Activated B cell treated with CpG ODN at 0.5 μM for 24 hours (primary cell): ENCODE measurements around the gene CXCR2. TPM values are rescaled to one million over a fixed set of nuclear protein-coding genes. Genes with fewer than 3 reads are reported as not detected.

Experiments
- ATAC-seq: fragments of 200-7000 bp; cut with Tn5 transposase; one replicate; pipeline ENCODE4 v1.10.0; 2021; ENCODE audit warnings: low read depth, mild to moderate bottlenecking, moderate library complexity
- CTCF ChIA-PET: fragments of 350-600 bp; sonication (Branson Sonifier 250); formaldehyde crosslinking; loops from one replicate; lab custom pipeline; 2021; ENCODE audit warnings: antibody characterized with exemption; lab: Charles Lee
- POLR2A ChIA-PET: fragments of 350-600 bp; sonication (Branson Sonifier 250); formaldehyde crosslinking; loops from one replicate; lab custom pipeline; 2021; ENCODE audit warnings: antibody characterized with exemption; lab: Charles Lee
- DNase-seq: peaks from one replicate; pipeline ENCODE4 v3.0.0; 2022
- H3K27ac Mint-ChIP-seq: one replicate; pipeline ENCODE4 v1.8.0; 2020; ENCODE audit warnings: mixed read lengths
- H3K27me3 Mint-ChIP-seq: one replicate; pipeline ENCODE4 v1.8.0; 2021; ENCODE audit warnings: mixed read lengths
- H3K36me3 Mint-ChIP-seq: one replicate; pipeline ENCODE4 v1.8.0; 2021; ENCODE audit warnings: low read depth, mixed read lengths
- H3K4me1 Mint-ChIP-seq: one replicate; pipeline ENCODE4 v1.8.0; 2021; ENCODE audit warnings: mixed read lengths
- H3K4me3 Mint-ChIP-seq: one replicate; pipeline ENCODE4 v1.8.0; 2020; ENCODE audit warnings: mild to moderate bottlenecking, mixed read lengths
- H3K9me3 Mint-ChIP-seq: one replicate; pipeline ENCODE4 v1.8.0; 2020; ENCODE audit warnings: mixed read lengths
- CTCF ChIP-seq: fragments of 200-600 bp; IDR thresholded peaks from one replicate; pipeline ENCODE4 v1.8.0; 2022; ENCODE audit warnings: antibody characterized with exemption, mild to moderate bottlenecking
- intact Hi-C: fragments of 100-400 bp; cut with micrococcal nuclease; formaldehyde crosslinking; loops from one replicate; pipeline ENCODE4 v1.15.1; 2024
- total RNA-seq: library from RNA; stranded (reverse); gene quantifications from 2 replicates; pipeline ENCODE4 v1.2.3, GENCODE V29; 2022

The CXCR2 gene
- total RNA-seq, 1 donor from 2014 or later = not detected

- TF ChIP-seq CTCF = no peak
- intact Hi-C loops = no loop called here
- ATAC-seq (no peak), DNase-seq (no peak)
- Mint-ChIP-seq H3K36me3 (no peaks in the 10 kb centered on the region), H3K4me1 (peaks cover 8% of the 10 kb centered on the region), H3K27me3 (peaks cover 37% of the 10 kb centered on the region), H3K9me3 (peaks cover 16% of the 10 kb centered on the region), H3K27ac (no peak overlapping the region), H3K4me3 (no peak overlapping the region)
- ChIA-PET CTCF (no interaction called here), POLR2A (no interaction called here)
These were observed 733 bp upstream of the CXCR2 start for GRCh38 chr2:218125095-218125494.

GRCh38 chr2:218127929-218128455 lies 2.2 kb downstream of the CXCR2 start:
- ChIA-PET POLR2A (no interaction called here), CTCF (no interaction called here)
- intact Hi-C loops = no loop called here
- no peak for TF ChIP-seq CTCF
- no peak overlapping the region for H3K27ac Mint-ChIP-seq
- H3K27me3 Mint-ChIP-seq = peaks cover 34% of the 10 kb centered on the region
- peaks cover 8% of the 10 kb centered on the region for H3K4me1 Mint-ChIP-seq
- no peak overlapping the region for H3K4me3 Mint-ChIP-seq
- ATAC-seq = no peak
- DNase-seq = no peak
- H3K9me3 Mint-ChIP-seq = no peaks in the 10 kb centered on the region
- H3K36me3 Mint-ChIP-seq = no peaks in the 10 kb centered on the region

GRCh38 chr2:218128781-218129457 lies 3.1 kb downstream of the CXCR2 start:
- no peak for DNase-seq
- Mint-ChIP-seq H3K27me3 (peaks cover 34% of the 10 kb centered on the region), H3K27ac (no peak overlapping the region), H3K4me3 (no peak overlapping the region), H3K9me3 (no peaks in the 10 kb centered on the region), H3K36me3 (no peaks in the 10 kb centered on the region), H3K4me1 (peaks cover 8% of the 10 kb centered on the region)
- ChIA-PET POLR2A (no interaction called here), CTCF (no interaction called here)
- intact Hi-C loops = no loop called here
- no peak for ATAC-seq
- TF ChIP-seq CTCF = no peak

- Mint-ChIP-seq H3K9me3 (no peaks in the 10 kb centered on the region), H3K36me3 (no peaks in the 10 kb centered on the region), H3K4me1 (peaks cover 8% of the 10 kb centered on the region), H3K27ac (no peak overlapping the region), H3K27me3 (peaks cover 35% of the 10 kb centered on the region), H3K4me3 (no peak overlapping the region)
- ChIA-PET POLR2A (no interaction called here), CTCF (no interaction called here)
- intact Hi-C loops = no loop called here
- TF ChIP-seq CTCF = no peak
- DNase-seq (no peak), ATAC-seq (no peak)
These were observed 3.8 kb downstream of the CXCR2 start for GRCh38 chr2:218129458-218130135.

- Mint-ChIP-seq H3K27ac (no peak overlapping the region), H3K4me1 (peaks cover 7% of the 10 kb centered on the region), H3K9me3 (no peaks in the 10 kb centered on the region), H3K36me3 (no peaks in the 10 kb centered on the region), H3K4me3 (no peak overlapping the region), H3K27me3 (peaks cover 35% of the 10 kb centered on the region)
- intact Hi-C loops = no loop called here
- ATAC-seq (no peak), DNase-seq (no peak)
- no peak for TF ChIP-seq CTCF
- POLR2A ChIA-PET = no interaction called here
- CTCF ChIA-PET = no interaction called here
These were observed 4.5 kb downstream of the CXCR2 start for GRCh38 chr2:218130377-218130776.
